GM19240 (cell line): ENCODE measurements around the gene JARID2.

Source experiments
- DNase-seq: peaks from one replicate; pipeline ENCODE4 v3.0.0; 2011; ENCODE audit warnings: low spot score; ENCODE audit not compliant: insufficient read length

The JARID2 gene

DNA sequence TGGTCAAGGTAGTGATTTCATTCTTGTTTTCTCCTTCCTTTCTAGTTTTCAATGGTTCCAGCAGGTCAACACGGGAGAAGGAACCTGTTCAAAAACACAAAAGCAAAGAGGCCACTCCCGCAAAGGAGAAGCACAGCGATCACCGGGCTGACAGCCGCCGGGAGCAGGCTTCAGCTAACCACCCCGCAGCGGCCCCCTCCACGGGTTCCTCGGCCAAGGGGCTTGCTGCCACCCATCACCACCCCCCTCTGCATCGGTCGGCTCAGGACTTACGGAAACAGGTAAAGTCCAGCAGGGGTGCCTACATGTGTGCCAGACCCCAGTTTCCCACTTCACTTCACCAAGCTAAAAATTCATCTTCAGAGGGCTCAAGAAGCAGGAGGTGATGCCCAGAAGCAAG is 241.4 kb downstream of the JARID2 start:
- DNase-seq, result no peak

DNA sequence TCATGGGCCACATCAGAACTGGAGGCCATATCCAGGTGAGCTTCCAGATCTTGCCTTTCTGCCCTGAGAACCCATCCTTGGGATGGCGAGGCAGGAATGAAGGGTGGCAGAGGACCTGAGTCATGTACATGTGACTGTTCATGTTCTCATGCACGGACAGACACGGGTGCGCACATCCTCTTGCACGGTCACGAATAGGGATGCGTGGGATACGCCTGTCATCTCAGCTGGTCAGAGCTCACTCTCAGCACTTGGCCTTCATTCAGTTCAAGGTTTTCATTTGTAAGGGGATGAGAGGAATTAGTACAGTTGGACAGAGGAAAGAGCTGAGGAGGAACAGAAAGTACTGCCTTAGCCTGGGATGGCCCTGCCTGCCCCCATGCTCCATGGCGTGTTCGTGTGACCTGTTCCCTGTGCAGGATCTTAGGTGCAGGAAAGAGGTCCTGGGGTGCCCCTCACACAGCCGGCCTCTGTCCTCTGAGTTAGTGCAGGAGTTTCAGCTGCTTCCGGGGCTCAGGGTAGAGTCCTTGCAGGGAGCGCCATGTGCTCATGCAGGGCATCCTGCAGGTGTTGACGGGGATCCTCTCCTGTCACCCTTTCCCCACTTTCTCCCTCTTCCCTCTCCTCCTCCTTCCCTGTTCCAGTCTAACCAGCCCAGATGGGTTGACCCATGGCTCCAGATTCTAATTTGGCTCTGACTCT is 243.5 kb downstream of the JARID2 start:
- no peak for DNase-seq

DNA sequence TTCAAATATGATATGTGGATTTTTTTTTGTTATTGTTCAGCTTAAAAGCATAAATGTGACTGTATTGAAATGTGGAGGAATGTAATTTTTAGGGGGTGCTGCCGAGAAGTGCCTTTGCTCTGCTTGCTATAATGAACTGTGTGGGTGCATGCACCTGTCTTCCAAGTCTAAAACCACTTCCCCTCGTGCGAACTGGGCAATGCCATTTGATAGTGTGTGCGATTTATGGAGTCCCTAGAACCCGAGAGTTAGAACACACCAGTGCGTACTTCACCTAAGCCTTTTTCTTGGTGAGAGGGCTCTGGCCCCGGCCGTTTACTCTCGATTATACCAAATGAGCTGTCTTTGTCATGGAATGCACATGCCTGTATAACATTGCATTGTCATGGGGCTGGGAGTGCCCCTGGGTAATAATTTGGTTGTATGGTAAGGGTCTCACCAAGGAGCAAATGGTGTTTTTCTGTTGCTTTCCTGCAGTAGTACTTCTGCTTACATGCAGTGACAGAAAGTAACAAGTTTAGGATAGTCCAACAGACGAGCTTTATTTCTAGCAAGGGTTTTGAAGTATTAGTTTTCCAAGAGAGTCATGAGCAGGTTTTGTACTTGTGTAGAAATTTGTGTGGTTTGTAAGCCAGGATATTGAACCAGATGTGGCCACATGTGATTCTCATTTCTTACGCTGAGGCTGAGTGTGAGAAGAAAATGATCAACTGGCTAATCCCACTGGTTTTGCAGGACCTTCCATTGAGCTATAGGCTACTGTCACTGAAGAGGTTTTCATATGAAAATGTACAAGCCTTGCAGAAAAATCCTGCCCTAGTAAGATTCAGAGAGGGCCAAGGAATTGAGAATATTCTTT is 244.6 kb downstream of the JARID2 start:
- DNase-seq, result no peak

DNA sequence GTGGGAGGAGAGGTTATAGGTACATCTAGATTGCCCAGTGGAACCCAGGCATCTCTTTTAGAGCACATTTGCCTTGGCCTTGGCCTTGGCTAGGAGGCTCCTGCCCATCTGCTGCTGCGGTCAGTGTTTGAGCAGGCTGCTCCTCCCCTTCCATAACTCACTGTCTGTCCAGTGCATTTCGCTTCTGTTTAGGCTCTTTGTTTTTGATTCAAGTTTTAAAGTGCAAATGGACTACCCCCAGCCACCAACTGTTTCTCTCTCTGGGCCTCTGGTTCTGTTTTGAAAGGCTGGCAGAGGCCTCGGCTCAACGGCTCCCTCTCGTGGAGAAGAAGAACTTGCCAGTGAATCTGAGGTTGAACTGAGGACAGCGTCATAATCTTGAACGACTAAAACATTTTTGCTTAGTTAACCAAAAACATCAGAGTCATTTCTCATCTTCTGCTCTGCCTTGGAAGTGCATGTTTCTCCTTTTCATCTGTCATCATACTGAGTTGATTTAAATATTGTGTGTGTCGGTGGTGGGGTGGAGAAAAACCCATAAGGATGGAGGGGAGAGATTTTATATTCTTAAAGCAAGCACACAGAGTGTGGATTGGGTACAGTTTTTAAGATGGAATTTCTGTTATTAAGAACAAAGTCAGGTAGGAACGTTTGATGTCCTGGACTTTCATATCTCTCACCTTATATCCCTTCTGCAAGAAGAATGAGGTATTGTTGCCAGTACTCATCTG is 245.6 kb downstream of the JARID2 start:
- DNase-seq, result peak; percentile 50

DNA sequence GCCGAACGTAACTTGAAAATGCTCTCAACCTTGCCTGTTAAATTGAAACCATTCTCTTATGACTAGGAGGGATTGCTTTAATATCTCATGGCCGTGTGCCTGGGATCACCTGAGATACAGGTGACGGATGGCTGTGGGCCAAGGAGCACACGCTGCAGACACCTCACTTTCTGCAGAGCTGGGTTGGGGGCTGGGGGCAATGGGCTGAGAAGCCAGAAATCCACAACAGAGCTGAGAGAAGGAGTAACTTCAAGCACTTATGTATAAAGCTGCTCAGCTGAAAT is 246.1 kb downstream of the JARID2 start:
- no peak for DNase-seq

DNA sequence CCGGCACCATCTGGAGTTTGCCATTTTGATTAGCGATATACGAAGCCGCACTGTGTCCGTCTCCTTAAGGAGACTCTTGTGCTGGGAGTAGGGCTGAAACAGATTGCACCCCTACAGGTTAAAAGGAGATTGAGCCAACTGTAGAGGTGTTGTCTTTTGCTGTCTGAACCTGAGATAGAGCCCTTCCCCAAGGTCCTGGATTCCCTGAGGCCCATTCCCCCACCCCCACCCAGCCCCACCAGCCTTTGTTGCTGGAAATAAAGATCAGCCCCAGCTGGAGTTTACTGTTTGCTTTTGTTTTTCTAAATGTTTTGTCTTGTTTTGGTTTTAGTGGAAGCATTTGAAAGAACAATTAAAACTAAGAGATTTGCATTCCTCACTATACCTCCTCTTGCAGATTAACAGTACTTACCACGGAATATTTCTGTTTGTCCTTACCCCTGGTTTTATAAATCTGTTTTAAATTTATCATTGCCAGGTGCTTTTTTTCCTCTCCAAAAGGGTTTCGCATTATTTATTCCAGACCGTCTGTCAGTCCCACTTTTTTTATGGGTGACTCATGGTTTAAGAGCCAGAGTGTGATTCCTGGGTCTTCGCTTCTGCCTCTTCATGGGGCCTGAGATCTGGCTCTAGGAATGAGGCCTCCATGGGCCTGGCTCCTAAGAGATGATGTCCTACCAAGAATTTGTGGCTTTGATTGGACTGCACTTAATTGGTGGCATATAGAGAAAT is 247.7 kb downstream of the JARID2 start:
- no peak for DNase-seq

DNA sequence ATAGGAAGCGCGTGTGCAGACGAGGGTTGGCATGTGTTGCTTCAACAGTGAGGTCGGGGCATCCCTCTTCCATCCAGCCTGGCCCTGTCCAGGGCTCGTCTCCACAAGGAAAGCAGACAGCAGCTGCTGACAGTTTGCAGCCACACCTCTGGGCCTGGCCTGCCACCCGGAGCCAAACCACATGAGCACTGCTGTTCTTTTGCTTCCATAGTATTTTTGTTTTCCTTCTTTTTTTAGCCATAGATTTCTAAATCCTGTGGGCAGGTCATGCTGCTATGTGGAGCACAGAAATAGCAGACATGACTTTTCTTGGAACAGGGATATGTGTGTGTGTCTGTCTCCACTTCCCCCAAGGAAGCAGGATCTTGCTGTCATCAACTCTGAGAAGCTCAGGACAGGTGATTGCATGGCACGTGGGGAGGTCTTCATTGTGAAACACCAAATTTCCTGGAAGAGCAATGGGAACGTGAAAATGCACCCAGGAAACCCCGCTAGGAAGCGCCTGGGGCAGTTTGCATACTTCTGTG is 249.6 kb downstream of the JARID2 start:
- DNase-seq, result no peak

DNA sequence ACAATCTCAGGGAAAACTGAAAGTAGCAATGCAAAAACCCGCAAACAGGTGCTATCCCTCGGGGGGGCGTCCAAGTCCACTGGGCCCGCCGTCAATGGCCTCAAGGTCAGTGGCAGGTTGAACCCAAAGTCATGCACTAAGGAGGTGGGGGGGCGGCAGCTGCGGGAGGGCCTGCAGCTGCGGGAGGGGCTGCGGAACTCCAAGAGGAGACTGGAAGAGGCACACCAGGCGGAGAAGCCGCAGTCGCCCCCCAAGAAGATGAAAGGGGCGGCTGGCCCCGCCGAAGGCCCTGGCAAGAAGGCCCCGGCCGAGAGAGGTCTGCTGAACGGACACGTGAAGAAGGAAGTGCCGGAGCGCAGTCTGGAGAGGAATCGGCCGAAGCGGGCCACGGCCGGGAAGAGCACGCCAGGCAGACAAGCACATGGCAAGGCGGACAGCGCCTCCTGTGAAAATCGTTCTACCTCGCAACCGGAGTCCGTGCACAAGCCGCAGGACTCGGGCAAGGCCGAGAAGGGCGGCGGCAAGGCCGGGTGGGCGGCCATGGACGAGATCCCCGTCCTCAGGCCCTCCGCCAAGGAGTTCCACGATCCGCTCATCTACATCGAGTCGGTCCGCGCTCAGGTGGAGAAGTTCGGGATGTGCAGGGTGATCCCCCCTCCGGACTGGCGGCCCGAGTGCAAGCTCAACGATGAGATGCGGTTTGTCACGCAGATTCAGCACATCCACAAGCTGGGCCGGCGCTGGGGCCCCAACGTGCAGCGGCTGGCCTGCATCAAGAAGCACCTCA is 250.7 kb downstream of the JARID2 start:
- no peak for DNase-seq

DNA sequence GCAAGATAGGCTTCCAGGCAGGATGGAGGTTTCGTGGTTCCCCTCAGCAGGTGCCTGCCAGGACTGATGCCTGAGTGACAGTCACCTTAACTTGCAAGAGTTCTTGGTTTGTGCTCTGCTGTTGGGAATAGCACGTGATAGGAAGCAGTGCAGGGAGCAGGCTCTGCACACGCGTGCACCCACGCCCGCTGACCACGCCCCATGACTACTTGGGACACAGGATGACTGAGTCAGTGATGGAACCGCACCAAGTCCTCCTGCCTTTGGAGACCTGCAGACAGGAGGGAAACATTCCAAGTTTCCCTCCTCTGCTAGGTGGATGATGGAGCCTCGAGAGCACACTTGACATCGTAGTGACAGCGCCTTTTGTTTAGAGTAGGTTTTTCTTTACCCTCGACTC is 252.8 kb downstream of the JARID2 start:
- no peak for DNase-seq

DNA sequence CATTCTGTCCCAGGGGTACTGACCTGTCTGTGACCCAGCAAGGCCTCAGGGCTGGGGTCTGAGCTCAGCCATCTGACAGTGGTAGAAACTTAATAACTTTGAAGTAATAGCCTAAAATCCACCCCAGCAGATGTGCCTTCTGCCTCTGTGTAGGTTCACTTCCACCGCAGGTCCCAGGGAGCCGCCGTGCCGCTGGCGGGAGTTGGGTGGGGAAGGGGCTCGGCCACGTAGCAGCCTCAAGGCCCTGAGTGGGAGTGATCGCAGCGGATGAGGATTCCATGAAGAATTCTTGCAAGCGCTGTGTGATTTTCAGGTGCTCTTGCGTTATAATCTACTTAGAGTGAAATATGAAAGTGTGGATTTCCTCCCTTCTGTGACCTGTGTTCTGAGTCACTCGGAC is 253.3 kb downstream of the JARID2 start:
- no peak for DNase-seq

DNA sequence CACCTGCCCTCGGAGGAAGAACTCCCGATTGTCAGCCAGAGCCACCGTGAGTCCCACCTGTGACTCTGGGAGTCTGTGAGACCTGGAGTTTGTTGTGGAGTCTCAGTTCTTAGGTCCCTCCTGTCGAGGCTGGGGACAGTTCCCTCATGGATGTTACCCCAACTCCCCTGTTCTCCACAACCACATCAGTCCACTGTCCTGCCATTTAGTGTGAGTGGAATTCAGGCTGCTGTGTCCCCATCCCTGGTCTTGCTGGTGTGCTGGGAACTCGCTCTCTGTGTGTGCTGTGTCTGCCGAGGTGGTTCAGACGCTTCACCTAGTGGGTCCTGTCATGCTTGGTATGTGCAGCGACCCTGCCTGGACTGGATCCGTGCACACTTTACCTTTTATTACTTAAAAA is 253.7 kb downstream of the JARID2 start:
- DNase-seq, result no peak

DNA sequence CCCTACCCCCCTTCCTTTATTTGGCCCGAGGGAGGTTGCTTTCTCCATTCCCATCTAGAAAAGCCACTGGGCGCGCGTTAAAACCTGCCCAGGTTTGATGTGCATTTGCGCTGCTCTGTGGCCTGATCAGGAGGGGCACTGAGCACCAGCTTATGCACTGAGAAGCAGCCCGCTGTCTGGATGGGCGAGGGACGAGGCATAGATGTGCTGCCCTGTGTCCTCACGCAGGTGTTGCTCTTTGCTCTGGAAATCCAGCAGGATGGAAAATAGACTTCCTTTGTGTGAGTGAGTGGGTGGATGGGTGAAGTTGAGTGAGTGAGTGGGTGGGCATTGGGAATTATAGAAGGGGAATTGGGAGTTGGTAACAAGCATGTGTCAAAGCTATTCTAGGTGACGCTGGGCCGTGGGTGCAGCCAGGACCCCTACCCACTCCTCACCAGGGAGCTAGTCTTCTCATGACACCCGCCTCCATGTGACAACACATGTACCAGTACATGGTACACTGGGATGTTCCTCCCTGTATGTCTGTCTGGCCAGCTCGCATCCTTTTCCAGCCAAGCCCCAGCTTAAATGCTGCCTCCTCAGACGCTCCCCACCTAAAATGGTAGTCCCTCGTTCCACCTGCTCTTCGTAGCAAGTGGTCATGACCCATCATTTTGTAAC is 254.3 kb downstream of the JARID2 start:
- no peak for DNase-seq

DNA sequence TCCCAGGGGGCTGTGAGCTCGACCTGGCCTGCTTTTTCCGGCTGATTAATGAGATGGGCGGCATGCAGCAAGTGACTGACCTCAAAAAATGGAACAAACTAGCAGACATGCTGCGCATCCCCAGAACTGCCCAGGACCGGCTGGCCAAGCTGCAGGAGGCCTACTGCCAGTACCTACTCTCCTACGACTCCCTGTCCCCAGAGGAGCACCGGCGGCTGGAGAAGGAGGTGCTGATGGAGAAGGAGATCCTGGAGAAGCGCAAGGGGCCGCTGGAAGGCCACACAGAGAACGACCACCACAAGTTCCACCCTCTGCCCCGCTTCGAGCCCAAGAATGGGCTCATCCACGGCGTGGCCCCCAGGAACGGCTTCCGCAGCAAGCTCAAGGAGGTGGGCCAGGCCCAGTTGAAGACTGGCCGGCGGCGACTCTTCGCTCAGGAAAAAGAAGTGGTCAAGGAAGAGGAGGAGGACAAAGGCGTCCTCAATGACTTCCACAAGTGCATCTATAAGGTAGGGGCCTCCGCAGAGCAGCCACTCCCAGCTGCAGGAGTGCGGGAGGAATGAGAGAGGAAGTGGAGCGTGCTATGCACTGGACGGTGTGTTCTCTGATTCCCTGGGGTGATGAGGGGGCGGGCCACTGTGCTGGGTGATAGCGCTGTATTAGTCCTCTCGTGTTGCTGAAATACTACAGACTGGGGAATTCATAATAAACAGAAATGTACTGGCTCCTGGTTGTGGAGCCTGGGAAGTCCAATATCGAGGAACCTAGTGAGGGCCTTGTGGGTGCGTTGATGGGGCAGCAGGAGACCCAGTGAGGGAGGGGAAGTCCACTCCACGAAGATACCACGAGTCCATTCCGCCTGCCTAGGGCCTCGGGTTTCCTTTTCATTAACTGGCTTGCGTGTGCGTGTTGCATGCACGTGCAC is 255.3 kb downstream of the JARID2 start:
- DNase-seq, result no peak

DNA sequence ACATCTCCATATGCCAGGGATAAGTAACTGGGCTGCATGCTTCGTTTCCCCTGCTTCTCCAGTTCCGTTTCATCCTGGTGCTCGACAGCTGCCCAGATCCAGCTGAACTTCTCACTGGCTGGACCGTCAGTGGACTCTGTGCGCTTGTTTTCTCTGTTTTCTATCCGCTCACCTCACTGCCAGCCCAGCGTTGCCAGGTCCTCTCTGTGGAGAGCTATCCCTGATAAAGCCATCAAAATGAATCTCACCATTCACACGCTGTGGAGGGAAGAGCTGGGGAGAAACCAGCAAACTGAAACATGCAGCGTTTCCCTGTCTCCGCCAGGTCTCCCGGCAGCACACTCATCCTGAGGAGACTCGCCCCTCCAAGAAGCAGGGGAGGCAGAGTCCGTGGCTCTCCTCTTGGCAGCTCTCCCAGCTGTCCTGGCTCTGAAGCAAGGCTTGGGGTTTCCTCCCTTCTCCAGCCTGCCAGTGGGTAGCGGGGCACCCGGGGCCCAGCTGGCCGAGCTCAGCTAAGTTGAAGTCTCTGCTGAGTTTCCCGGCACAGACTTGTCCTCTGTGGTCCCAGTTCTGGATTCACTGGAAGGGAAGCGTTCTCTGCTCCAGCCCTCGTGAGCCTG is 256.1 kb downstream of the JARID2 start:
- DNase-seq, result no peak

DNA sequence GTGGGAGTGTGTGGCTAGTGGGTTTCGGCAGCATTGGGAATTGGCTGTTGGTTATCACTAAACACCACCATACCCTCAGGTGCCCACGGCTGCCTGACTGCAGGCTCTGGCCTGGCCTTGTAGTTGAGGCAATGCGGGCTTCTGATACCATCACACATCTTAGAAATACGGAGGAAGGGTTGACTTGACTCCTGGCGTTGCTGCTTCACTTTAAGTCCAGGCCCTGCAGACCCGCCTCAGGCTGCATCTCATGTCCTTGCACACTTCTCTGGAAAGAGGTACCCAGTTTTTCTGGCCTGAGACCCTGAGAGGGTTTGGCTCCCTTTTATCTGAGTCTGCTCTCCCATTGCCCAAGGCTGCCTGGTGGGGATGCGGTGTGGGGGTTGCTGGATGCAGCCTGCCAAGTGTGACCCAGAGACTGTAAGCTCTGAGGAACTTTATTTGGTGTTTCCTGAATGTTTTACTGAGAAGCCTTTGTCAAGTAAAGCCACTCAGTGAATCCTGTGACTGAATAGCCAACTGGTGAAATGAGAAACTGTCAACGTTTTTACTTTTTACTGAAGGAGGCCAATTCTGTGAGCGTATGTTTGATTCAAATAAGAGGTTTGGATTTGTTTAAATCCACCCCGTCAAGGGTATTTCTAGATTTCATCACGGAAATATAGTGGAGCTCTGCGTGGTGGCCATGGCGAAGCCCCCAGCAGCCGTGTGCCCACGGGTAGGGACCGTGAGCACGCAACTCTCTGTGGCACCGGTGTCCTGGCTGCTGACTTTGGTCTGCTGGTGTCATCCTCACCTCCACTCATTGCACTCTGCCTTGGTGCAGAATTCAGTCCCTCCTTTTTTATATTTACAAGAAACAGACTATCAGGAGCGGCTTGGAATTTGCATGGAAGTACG is 256.8 kb downstream of the JARID2 start:
- DNase-seq, result no peak

DNA sequence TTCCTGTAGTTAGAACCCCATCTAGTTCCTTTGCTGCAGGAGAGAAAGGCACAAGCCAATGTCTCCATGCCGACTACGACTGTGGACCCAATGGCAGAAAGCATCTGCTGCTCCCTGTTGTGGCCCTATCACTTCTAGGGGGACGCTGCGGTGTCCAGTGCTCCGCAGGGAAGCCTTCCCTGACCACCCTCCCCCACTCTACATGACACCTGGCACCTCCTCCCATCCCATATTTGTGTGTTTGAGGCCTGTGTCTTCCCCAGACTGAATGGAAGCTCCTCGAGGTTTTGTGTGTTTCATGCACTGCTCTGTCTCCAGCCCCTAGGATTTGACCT is 257.4 kb downstream of the JARID2 start:
- DNase-seq, result no peak

DNA sequence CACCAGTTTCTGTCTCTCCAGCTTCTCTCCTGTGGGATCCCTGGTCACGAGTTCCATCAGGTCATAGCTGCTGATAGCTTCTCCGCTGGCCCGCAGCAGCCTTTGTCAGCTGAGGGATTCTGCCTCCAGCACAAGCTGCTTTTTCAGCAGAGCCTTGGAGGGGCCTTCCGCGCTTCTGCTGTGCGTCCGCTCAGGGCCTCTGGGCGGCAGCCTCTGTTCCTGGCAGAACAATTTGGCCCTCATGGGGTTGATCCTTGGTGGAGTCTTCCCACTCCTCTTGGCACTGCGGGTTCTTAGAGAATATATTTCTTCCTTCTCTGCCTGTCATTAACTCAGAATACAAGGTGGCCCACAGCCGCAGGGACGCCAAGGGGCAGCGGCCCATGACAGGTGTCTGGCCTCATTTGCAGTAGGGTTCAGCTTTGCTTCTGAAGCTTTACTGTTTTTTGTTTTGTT is 258.2 kb downstream of the JARID2 start:
- no peak for DNase-seq
